HepG2 (cell line): ENCODE results near the gene DAB1. TPM values are rescaled to one million over a fixed set of nuclear protein-coding genes. Genes with fewer than 3 reads are reported as not detected.

Experiments used
- ATAC-seq: fragments of 200-7000 bp; cut with Tn5 transposase; 3 replicates; pipeline ENCODE4 v1.9.1; 2020; ENCODE audit warnings: mild to moderate bottlenecking, moderate library complexity
- BruUV-seq: library from RNA; stranded (reverse); fragments of 400-500 nt; replicated peaks from 2 replicates; lab custom pipeline; 2021; lab: Mats Ljungman, UMichigan
- CTCF ChIA-PET: fragments of 300-600 bp; formaldehyde crosslinking; extraction: SDS; loops from one replicate; lab custom pipeline; 2021; ENCODE audit warnings: low total read pairs, inconsistent platforms, low intra/inter-chr PET ratio; lab: Yijun Ruan, JAX
- POLR2A ChIA-PET: fragments of 350-600 bp; sonication (Branson Sonifier 250); formaldehyde crosslinking; loops from one replicate; lab custom pipeline; 2020; ENCODE audit warnings: antibody characterized with exemption, inconsistent platforms; lab: Yijun Ruan, JAX
- DNase-seq: peaks from one replicate; pipeline ENCODE4 v3.0.0-alpha.2; 2015; ENCODE audit warnings: low spot score
- FAIRE-seq: peaks from 3 replicates; lab custom pipeline; 2011; peaks lifted over from hg19 to GRCh38; lab: Jason Lieb, UNC
- H2AFZ ChIP-seq: one replicate; pipeline ENCODE4 v1.6.1; 2011; ENCODE audit warnings: low read length, inconsistent platforms
- H3K27ac ChIP-seq: fragments of 300-600 bp; 3 replicates; pipeline ENCODE4 v1.8.0; 2011; ENCODE audit warnings: mixed run types, mild to moderate bottlenecking, mixed read lengths, low read length, inconsistent platforms; ENCODE audit not compliant: insufficient read depth; ENCODE audit errors: extremely low read length
- H3K27me3 ChIP-seq, 2 experiments: fragments of 200-600 bp in 1 of 2; 2 replicates in 1 of 2; 3 replicates in 1 of 2; pipeline versions ENCODE4 v1.6.0 to v1.8.0; 2011; ENCODE audit warnings: low read length in 2 of 2, mild to moderate bottlenecking in 2 of 2, moderate library complexity in 2 of 2, inconsistent platforms in 1 of 2; ENCODE audit not compliant: insufficient read depth in 2 of 2, control insufficient read depth in 1 of 2
- H3K36me3 ChIP-seq, 2 experiments: fragments of 200-600 bp in 1 of 2; replicated peaks in 1 of 2; 2 replicates in 1 of 2; 3 replicates in 1 of 2; pipeline versions ENCODE4 v1.5.1 to v1.8.0; 2011; ENCODE audit warnings: low read length in 2 of 2, inconsistent platforms in 1 of 2; ENCODE audit not compliant: insufficient read depth in 2 of 2, control insufficient read depth in 1 of 2
- H3K4me1 ChIP-seq: 2 replicates; pipeline ENCODE4 v1.5.1; 2012; ENCODE audit warnings: low read length, inconsistent platforms; ENCODE audit not compliant: insufficient read depth
- H3K4me2 ChIP-seq: 2 replicates; pipeline ENCODE4 v1.6.0; 2011; ENCODE audit warnings: low read depth, low read length, inconsistent platforms
- H3K4me3 ChIP-seq, 3 experiments: fragments of 200-600 bp in 1 of 3; sonication (generic), shearing (Covaris generic) in 1 of 3; replicated peaks in 1 of 3; 2 replicates each; pipeline ENCODE4 v1.5.1; 2011 to 2016; ENCODE audit warnings: low read length in 3 of 3, inconsistent platforms in 2 of 3, low read depth in 2 of 3, mild to moderate bottlenecking in 2 of 3, control low read depth in 1 of 3, mixed read lengths in 1 of 3; ENCODE audit not compliant: insufficient read depth in 1 of 3
- H3K79me2 ChIP-seq: one replicate; pipeline ENCODE4 v1.6.1; 2011; ENCODE audit warnings: low read length, inconsistent platforms; ENCODE audit not compliant: insufficient read depth
- H3K9ac ChIP-seq: 2 replicates; pipeline ENCODE4 v1.6.0; 2011; ENCODE audit warnings: mild to moderate bottlenecking, low read depth, low read length, inconsistent platforms; ENCODE audit not compliant: insufficient read depth
- H3K9me3 ChIP-seq: 2 replicates; pipeline ENCODE4 v1.5.1; 2012; ENCODE audit warnings: mild to moderate bottlenecking, low read length
- H4K20me1 ChIP-seq: 2 replicates; pipeline ENCODE4 v1.6.0; 2011; ENCODE audit warnings: inconsistent platforms, mild to moderate bottlenecking, low read length, moderate library complexity; ENCODE audit not compliant: insufficient read depth
- HMG20B ChIP-seq: conservative IDR thresholded peaks from 2 replicates; pipeline ENCODE4 v1.6.1; 2016; ENCODE audit warnings: missing genetic modification reagents, missing compliant biosample characterization
- MAFF ChIP-seq: IDR thresholded peaks from 2 replicates; pipeline ENCODE4 v1.6.1; 2011; ENCODE audit warnings: low read depth, low read length, improper control_type of control experiment
- MAFK ChIP-seq, 2 experiments: IDR thresholded peaks in 1 of 2; conservative IDR thresholded peaks in 1 of 2; 2 replicates each; pipeline ENCODE4 v1.6.1; 2011; ENCODE audit warnings: improper control_type of control experiment in 2 of 2, low read length in 2 of 2
- RBM22 ChIP-seq: fragments of 200-400 bp; formaldehyde crosslinking; optimal IDR thresholded peaks from 2 replicates; pipeline ENCODE3; 2017; ENCODE audit warnings: mild to moderate bottlenecking, low read length, moderate library complexity
- ZBTB7B ChIP-seq: sonication (generic); formaldehyde crosslinking; IDR thresholded peaks from 2 replicates; pipeline ENCODE4 v1.4.0; 2020; ENCODE audit warnings: missing genetic modification reagents
- ZNF234 ChIP-seq: sonication (generic); formaldehyde crosslinking; conservative IDR thresholded peaks from 2 replicates; pipeline ENCODE4 v1.5.1; 2020; ENCODE audit warnings: mild to moderate bottlenecking, missing genetic modification reagents
- WGBS: methylation state at CpG from one replicate; pipeline ENCODE4 v1.1.6; 2017; ENCODE audit warnings: low lambda C conversion rate; 5-methylcytosine and 5-hydroxymethylcytosine counted together
- in situ Hi-C: cut with HindIII; loops from 2 replicates; pipeline ENCODE4 v1.10.0; 2017; ENCODE audit warnings: low pct_unique_long_range_greater_than_20kb; ENCODE audit not compliant: extremely low pct_ligation_motif_present
- intact Hi-C: fragments of 100-400 bp; cut with micrococcal nuclease; formaldehyde crosslinking; loops from one replicate; pipeline ENCODE4 v1.10.0; 2022; ENCODE audit not compliant: unreplicated experiment
- polyA plus RNA-seq, 8 experiments: library from polyadenylated mRNA; depleted of rRNA in 3 of 8; stranded (reverse) in 7 of 8; unstranded in 1 of 8; fragments of >200 nt; fragmentation: Illumina TruSeq in 4 of 8; extraction: Trizol in 4 of 8; gene quantifications; 2 replicates each; pipeline versions ENCODE4 v1.2.1 to v1.2.3, GENCODE V29; 2011 to 2016; ENCODE audit warnings: low read depth in 4 of 8, missing spikeins in 1 of 8, mixed read lengths in 1 of 8; ENCODE audit not compliant: insufficient read depth in 1 of 8
- total RNA-seq, 5 experiments: library from RNA; depleted of rRNA; stranded (reverse); fragments of >200 nt; fragmentation: Illumina TruSeq; extraction: Trizol; gene quantifications; 2 replicates each; pipeline ENCODE4 v1.2.3, GENCODE V29; 2016; ENCODE audit warnings: low read depth in 1 of 5
- TF ChIP-seq, protein P1 (sequence below): sonication (generic); formaldehyde crosslinking; IDR thresholded peaks from 2 replicates; pipeline ENCODE4 v1.8.1; 2023; ENCODE audit warnings: mild to moderate bottlenecking, missing genetic modification reagents

Gene DAB1
- total and polyA plus RNA-seq, 2 of the 13 experiments (the other 11 are each of a cell fraction or from before 2014, with no cell fraction given), result 0.04 to 0.13 TPM

DNA sequence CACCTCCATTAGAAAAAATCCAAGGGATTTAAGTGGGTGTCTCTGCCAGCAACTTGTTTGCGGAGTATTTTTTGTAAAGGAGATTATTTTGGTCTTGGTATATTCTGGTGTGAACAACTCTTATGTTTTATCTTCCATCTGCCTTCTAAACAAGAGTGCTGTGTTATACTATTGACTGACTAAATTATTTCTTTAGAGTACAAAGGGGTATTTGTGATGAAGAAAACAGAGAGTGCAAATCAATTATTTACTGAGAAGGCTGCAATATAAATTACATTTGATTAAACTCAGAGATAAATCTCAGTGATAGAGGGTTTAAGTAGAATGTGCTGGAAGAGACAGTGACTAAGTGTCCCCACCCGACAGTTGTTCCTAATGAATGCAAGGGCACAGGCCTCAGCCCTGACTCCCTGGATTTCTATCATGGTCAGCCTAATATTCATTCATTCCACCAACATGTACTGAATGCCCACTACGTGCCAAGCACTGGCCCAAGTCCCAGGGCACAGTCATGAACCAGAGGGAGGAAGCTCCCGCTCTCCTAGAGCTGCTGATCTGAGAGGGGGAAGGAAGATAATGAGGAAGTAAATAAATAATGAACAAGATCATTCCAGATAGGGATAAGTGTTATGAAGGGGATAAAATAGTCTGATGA, 261.1 kb downstream of the DAB1 start:
- TF ChIP-seq, protein P1, sequence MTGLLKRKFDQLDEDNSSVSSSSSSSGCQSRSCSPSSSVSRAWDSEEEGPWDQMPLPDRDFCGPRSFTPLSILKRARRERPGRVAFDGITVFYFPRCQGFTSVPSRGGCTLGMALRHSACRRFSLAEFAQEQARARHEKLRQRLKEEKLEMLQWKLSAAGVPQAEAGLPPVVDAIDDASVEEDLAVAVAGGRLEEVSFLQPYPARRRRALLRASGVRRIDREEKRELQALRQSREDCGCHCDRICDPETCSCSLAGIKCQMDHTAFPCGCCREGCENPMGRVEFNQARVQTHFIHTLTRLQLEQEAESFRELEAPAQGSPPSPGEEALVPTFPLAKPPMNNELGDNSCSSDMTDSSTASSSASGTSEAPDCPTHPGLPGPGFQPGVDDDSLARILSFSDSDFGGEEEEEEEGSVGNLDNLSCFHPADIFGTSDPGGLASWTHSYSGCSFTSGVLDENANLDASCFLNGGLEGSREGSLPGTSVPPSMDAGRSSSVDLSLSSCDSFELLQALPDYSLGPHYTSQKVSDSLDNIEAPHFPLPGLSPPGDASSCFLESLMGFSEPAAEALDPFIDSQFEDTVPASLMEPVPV (CRISPR knock-in tag), result no peak
- TF ChIP-seq RBM22 (no peak), ZNF234 (CRISPR knock-in tag) (no peak), ZBTB7B (no peak)
- no peak overlapping the region for H3K9ac ChIP-seq
- no peak for DNase-seq
- in situ Hi-C loops (no loop called here), intact Hi-C loops (no loop called here)
- H3K4me1 ChIP-seq, result no peaks in the 10 kb centered on the region
- H3K27me3 ChIP-seq, result no peaks in the 10 kb centered on the region
- no TSS peak for BruUV-seq
- ChIA-PET CTCF (no interaction called here), POLR2A (no interaction called here)
- 40% methylated on average over 4 of the region's 4 CpGs for WGBS
- no peak overlapping the region for H3K27ac ChIP-seq
- no peaks in the 10 kb centered on the region for H3K9me3 ChIP-seq
- ATAC-seq, result no peak
- no peaks in the 10 kb centered on the region for H4K20me1 ChIP-seq
- H3K79me2 ChIP-seq, result no peaks in the 10 kb centered on the region
- H3K36me3 ChIP-seq, result no peaks in the 10 kb centered on the region
- FAIRE-seq, result no peak
- no peak overlapping the region for H2AFZ ChIP-seq
- H3K4me3 ChIP-seq, result no peak overlapping the region
- no peak overlapping the region for H3K4me2 ChIP-seq

DNA sequence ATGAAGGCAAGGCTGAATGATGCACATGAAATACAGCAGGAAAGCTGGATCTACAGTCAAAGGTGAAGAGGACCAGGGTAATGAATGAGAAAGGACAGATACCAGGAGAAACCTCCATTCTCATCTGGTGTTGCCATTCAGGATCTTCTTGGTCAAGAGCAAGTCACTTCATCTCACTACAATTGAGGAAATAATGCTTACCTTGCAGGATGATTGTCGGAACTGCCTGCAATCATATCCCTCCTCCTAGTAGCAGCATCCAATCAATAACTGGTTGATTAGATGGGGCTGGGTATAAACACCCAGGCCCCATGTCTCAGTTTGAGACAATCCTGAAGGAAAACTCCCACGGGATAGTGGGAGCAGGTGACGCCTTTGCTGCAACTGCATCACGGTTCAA, 263.3 kb downstream of the DAB1 start:
- Histone ChIP-seq H3K79me2 (no peaks in the 10 kb centered on the region), H4K20me1 (no peaks in the 10 kb centered on the region), H3K9me3 (no peaks in the 10 kb centered on the region), H3K27ac (no peak overlapping the region), H3K9ac (no peak overlapping the region), H3K4me2 (no peak overlapping the region), H3K36me3 (no peaks in the 10 kb centered on the region), H3K27me3 (no peaks in the 10 kb centered on the region), H3K4me1 (no peaks in the 10 kb centered on the region), H2AFZ (no peak overlapping the region), H3K4me3 (no peak overlapping the region)
- ChIA-PET POLR2A (no interaction called here), CTCF (no interaction called here)
- intact Hi-C loops (no loop called here), in situ Hi-C loops (no loop called here)
- no peak for ATAC-seq
- no peak for DNase-seq
- 89% methylated on average over 3 of the region's 4 CpGs for WGBS
- FAIRE-seq, result no peak
- no TSS peak for BruUV-seq
- TF ChIP-seq MAFK (conservative IDR thresholded peaks at IDR 0.05 in 1 of 2, IDR thresholded peaks at IDR 0.05 in 1 of 2; ENCODE audit: low read length in 2 of 2), result peak; percentile 66 to 80
- no peak for TF ChIP-seq HMG20B
- peak; percentile 67 for TF ChIP-seq MAFF
